Bone marrow (tissue), 2 donors: ENCODE measurements around the gene ARL4A.
"Not testable (repeated sequence)": the region's sequence is repeated elsewhere in the genome, so short reads cannot be mapped to it uniquely, and the experiment has no call there.

ENCODE experiments used
- DNase-seq, 2 donors: peaks; one replicate each; lab custom pipeline; 2025; lab: John Stamatoyannopoulos, UW

The ARL4A gene

DNA sequence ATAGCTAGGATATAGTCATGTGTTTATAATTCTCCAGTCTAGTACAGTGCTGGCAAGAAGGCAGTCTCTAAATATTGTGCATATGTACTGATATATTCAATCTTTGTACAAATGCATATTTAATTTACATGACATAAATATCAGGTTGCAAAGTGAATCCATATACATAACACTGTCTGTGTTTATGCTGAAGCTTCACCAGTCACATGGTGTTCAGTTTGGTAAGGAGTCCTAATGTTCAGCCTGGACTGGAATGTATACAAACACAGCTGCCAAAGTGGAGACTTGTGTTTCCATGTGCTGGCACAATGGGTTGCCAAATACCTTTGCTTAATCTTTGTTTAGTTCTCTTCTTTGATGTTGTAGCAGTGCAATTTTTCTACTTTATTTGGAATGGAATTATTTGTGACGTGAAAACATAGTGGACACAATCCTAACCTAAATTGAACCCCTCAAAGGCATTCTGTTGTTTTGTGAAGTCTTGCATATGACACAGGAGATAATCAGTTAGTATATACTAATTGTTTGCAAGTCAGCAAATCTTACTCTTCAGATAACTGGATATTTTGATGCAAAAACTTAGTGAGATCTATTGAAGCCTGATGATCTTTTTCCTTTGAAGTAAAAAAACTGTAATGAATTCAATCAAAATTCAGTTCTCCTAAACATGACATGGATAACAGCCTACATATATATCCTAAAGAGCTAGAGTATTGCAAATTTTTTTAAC is 17.3 kb upstream of the ARL4A start:
- DNase-seq, result no peak

DNA sequence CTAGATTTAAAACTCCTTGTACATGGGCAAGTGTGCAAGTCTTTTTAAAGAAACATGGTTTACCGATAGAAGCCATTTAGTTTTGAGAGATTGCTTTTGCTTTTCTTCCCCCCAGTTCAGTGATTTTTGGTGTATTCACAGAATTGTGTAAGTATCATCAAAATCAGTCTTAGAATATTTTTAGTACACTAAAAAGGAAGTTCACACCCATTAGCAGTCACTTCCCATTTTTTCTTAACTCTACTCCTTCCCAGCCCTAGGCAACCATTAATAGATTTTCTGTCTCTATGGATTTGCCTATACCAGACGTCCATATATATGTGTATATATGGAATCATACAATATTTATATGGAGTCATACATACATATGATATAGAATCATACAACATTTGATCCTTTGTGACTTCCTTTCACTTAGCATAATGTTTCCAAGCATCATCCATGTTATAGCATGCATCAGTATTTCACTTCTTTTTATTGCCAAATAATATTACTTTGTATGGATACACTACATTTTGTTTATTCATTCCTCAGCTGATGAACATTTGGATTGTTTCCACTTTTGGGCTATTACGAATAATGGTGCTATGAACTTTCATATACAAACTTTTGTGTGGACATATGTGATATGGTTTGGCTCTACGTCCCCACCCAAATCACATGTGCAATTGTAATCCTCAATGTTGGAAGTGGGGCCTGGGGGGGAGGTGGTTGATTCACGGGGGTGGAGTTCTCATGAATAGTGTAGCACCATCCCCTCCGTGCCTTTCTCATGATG is 16.5 kb upstream of the ARL4A start:
- peak in 1 of 2 donors; percentile 18 for DNase-seq

DNA sequence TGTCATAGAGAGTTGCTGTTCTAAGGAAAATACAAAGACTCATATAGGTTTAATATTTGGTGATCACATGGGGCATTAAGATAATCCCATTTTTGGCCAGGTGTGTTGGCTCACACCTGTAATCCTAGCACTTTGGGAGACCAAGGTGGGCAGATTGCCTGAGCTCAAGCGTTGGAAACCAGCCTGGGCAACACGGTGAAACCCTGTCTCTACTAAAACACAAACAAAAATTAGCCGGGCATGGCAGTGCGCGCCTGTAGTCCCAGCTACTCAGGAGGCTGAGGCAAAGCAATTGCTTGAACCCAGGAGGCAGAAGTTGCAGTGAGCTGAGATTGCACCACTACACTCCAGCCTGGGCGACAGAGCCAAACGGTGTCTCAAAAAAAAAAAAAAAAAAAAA is 14.0 kb upstream of the ARL4A start:
- DNase-seq, result not testable (repeated sequence)

DNA sequence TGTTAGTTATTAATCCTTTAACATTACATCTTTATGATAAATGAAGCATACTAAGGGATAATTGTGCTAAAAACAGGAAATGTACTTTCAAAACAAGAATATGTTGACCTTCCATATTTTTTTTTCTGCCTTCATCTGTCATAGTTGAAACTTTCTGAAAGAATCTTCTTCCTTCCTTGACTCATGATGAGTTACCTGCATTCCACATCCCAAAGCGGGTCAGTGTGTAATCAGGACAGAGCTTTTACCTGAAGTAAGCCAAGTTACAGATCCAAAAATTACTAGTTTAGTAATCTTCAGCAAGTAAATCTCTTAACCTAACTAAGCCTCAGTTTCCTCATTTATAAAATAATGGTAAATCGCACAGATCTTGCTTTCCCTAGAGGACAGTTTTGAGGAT is 13.4 kb upstream of the ARL4A start:
- DNase-seq, result no peak

DNA sequence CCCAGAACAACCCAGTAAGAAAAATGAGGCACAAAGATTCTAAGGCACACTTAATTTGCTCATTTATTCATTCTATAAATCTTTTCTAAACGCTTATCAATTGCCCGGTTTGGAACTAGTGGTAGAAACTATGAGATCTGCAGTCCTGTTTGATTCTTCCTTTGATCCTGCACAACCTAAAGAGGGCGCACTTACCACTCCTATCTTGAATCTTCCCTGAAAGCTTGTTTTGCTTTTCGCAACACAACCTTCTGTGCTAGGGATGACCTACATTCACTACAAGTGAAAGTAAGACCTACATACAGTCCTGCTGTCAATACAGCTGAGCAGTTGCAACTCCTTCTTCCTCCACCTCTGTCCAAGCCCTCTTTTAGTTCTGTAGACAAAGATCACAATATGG is 12.6 kb upstream of the ARL4A start:
- peak in 1 of 2 donors; percentile 77 for DNase-seq

DNA sequence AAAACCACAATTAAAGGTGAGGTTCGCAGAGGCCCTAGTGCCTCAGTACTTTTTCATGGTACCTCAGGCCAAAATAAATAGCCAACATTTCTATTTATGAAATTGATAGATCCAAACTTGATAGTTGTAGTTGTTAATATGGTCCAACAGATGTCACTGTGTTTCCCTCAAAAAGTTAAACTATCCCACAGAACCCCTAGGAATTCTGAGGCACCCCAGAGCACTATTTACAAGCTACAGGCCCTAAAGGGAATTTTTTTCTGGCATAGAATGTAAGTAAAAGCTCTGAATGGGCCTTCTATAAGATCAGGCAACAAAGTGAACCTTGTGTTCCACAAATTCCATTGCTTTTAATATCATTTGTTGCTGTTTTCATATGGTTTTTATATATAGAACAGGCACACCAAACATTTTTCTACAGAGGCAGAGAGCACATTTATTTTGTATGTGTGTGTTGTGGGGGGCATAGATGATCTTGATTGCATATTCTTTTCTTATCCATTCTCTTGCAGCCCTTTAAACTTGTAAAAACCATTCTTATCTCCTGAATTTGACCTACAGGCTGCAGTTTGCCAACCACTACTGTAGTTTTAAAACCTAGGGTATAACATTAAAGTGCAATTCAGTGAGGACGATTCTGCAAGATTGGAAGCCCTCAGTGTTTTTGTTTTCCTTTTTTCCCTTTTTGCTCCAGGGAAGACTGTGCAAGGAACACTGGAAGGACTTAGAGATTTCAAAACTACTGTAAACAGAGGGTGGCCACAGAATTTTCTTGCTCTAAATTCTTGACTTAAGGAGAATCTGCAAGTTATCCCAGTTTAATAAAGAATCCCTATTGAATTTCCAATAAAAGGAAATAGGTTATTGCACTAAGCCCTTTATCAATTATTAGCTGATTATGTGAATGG is 3.5 kb upstream of the ARL4A start:
- peak in 1 of 2 donors; percentile 6 for DNase-seq

DNA sequence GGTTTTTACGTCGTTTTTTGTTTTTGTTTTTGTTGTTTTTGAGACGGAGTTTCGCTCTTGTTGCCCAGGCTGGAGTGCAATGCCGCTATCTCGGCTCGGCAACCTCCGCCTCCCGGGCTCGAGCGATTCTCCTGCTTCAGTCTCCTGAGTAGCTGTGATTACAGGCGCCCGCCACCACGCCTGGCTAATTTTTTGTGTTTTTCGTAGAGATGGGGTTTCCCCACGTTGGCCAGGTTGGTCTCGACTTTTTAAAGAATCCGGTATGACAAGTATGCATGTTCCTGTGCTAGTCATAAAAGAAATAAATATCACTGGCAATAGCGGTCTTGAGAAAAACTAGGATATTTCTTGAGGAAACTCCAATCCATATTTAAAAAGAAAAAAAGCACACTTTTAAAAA is 2.7 kb upstream of the ARL4A start:
- DNase-seq, result no peak

DNA sequence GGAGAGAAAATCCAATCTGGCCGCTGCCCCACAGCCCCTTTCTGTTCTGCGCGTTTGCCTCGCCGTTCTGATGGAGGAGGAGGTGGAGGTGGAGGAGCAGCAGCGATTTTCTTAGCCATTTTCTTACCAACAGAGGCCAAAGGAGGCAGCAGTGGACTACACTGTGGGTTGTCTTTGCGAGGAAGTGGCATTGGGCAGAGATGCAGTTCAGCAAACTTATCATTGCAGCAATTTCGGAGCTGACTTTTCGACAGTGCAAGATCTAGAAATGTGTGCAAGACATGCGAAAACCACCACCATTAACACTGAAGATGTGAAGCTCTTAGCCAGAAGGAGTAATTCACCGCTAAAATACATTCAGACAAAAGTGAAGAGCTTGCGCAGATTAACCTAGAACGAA is 1.9 kb upstream of the ARL4A start:
- DNase-seq, result peak in 1 of 2 donors; percentile 9

DNA sequence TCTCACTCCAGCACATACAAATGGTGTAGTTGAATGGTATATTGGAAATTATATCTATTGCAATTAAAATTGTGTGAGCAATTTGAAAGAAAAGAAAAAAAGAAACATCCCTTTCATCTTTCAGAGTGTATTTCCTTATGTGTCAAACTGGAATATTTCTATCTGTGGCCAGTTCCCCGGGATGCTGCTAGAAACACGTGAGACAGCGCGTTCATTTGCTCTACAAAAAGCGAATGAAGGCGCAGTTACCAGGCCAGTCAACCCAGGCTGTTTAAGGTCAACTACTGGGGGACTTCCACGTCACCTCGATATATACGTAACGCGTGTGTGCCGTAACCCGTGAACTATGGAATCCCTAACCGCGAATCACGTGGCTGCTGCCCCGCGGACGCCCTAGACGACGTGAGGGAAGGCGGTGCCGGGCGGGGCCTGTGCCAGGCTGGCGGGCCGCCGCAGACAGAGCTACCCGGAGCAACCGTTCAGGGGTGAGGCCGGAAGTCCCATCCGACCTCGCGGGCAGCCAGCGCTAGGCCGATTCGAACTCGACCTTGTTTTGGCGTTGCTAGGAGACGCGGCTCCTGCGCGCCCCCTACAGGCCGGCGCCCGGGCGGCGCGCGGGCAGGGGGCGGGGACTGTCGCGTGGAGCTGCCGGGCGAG is 1.1 kb upstream of the ARL4A start:
- DNase-seq, result peak; percentile 82 to 84

DNA sequence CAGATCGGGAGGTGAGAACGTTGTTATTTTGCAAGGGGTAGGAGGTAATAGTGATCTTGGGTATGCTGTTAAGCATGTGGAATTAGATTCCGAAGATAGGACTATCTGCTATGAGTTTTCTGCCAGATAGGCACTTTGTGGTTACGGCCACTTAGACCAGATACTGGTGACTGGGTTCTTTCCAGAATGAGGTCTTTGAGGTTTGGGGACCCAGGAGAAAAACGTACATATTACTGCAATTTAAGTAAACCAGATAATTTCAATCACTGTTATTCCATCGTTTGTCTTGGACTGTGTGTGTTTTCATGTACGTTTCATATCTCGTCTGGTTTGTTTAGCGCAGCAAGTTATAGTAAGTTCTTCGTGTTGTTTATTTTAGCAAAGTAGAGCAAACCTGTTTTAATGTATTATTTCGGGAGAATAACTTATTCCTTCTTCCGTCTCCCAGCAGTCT is 312 bp downstream of the ARL4A start:
- no peak for DNase-seq

DNA sequence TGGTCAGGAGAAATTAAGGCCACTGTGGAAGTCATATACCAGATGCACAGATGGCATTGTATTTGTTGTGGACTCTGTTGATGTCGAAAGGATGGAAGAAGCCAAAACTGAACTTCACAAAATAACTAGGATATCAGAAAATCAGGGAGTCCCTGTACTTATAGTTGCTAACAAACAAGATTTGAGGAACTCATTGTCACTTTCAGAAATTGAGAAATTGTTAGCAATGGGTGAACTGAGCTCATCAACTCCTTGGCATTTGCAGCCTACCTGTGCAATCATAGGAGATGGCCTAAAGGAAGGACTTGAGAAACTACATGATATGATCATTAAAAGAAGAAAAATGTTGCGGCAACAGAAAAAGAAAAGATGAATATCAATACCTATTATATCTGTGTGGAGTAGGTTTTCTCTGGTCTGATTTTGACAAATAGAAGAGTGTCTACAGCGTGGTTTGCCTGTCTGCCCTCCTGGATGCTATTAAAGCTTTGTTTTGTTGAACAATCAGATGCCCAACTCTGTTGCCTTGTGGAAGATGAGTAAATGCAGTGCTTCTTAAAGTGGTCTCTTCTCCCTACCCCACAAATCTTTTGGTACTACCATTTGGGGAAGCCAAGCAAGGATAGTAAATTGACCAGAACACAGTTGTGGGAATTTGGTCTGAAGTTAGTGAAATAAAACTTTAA is 1.2 kb downstream of the ARL4A start:
- DNase-seq, result not testable (repeated sequence)

DNA sequence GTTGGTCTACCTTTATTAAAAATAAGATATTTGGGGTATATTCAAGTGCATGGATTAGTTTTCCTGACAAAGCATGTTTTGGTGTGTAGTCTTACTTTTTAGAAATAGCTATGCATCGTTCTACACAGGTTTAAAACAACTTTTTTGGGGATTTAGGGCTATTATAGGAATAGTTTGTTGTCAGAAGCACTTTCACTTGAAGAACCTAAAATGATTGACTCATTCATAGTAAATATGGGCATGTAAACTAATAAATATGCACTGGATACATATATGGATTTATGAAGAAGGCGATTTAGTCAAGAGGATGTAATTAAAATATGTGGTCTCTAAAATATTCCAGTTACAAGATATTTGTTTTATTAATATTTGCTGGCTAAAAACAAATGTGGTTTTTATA is 2.0 kb downstream of the ARL4A start:
- no peak for DNase-seq

DNA sequence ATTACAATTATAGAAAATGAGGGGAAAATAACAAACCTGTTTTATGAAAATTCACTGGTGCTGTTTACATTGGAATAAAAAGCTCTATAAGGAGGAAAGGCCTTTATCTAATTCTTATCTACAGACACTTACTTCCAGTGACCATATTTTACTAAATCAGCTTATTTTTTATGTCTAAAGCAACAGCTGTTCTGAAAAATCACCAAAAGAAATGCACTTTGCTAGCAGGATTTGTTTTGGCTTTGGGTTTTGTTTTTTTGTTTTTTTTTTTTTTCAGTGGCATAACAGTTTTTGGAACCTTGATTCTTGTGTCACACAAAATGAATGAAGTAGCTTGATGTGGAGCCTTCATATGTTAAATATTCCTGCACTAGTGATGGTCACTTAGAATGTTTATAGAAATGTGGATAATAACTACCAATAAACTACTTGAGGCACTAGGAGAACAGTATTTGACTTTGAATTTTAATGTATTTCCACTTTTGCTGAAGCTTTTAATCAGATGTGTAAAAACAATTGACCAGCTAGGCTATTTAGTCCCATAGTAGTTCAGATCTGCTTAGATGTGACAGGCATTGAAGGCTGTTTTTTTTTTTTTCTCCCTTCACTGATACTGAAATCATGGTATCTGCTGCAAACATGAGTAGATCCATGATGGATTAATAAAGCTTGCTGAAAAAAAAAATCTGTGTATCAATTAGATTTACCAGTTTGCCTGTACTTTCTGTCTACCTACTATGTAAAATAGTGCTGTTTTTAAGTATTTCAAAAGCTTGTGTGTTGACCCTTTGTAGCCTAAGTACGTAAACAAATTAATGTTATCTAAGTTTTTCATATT is 2.8 kb downstream of the ARL4A start:
- no peak for DNase-seq

DNA sequence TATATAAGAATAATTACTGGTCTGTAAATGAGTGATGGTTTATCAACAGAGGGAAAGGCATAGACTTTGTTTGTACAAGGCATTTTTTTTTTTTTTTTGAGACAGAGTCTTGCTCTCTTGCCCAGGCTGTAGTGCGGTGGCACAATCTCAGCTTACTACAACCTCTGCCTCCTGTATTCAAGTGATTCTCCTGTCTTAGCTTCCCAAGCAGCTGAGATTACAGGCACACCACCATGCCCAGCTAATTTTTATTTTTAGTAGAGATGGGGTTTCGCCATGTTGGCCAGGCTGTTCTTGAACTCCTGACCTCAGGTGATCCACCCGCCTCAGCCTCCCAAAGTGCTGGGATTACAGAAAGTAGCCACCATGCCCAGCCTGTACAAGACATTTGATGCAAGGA is 4.0 kb downstream of the ARL4A start:
- DNase-seq, result not testable (repeated sequence)

DNA sequence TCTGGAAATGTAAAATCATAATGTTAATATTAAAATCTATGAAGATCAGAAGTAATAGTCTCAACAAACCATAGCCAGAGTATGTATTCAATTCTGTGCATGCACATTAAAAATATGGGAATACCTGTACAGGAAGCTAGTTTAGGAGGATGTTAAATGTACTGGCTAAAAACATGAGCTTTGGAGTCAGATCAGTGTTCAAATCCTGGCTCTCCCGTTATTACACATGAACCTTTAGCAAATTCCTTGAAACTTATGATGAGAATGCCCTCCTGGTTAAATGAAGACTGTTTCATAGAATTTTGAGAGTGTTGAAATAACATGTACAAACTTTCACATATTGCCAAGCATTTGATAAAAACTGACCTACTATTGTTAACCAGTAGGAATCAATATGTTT is 4.6 kb downstream of the ARL4A start:
- no peak for DNase-seq

DNA sequence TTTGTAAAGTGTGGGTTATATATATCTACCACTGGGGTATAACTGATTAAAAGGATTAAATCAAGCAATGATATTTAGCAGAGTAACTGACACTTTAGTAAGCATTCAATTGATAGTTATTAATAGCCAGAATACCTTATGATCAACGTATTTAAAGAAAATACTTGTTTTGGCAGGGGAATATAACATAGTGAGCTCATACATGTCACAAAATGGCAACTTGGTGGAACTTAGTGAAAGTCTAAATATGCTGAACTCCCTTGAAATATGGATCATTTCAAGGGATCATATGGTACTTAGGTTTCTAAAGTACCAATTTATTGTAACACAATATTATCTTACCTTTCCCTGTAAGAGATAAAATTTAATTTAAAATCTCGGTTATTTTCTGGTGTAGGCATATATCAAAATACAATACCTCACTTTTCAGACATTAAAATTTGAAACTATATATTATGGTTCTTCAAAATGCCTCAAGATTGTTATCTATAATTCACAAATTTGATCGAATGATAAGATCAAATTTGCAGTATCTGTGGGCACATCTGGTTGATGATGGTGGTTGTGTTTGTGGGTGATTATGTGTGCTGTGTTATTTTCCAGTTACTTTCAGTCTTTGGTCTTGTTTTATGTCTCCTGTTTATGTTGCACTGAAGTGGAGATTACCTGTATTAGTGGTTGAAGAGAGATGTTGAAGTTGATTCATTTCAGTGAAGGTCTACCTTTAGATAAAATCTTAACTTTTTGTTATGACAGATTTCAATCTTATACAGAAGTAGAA is 5.2 kb downstream of the ARL4A start:
- DNase-seq, result no peak

DNA sequence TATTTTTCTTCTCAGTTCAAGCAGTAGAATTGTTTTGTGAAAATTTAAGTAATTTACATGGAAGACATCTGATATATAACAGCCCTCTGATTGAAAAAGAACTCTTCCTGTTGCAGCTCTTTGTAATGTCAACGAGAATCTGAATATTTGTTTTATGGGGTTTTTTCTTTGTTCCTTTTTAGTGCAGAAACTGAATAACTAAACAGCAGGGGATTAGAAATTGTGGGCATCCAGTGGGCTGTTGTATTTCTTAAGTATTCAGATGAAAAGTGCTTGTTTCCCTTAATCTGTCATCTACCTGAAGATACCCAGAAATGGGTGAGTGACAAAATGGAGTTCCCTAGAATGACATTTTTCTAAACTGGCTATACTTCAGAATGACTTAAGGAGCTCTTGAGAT is 7.4 kb downstream of the ARL4A start:
- no peak for DNase-seq

DNA sequence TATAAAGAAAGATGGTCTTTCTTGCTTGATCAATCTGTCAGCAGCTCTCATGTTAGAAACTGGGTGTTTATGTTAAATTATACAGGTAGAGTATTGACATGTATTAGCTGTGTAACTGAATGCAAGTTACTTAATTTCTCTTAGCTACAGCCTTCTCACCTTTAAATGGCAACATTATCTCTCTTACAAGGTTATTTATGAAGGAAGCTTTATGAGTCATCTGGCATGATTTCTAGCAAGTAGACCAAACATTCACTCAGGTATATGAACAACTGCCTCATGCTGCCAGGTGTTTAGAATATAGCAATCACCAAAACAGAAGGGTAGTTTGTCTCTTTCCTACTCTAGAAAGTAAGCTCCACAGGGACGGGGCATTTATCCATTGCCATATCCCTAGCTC is 8.5 kb downstream of the ARL4A start:
- no peak for DNase-seq

DNA sequence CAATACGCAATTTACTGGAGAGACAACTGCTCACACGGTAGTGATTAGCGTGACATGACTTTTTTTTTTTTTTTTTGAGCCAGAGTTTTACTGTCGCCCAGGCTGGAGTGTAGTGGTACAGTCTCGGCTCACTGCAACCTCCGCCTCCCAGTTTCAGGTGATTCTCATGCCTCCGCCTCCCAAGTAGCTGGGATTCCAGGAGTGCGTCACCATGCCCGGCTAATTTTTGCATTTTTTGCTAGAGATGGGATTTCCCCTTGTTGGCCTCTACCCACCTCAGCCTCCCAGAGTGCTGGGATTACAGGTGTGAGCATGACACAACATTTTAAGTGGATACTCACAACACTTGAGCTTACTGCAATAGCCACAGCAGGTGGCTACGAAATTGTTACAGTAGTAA is 11.9 kb downstream of the ARL4A start:
- DNase-seq, result no peak

DNA sequence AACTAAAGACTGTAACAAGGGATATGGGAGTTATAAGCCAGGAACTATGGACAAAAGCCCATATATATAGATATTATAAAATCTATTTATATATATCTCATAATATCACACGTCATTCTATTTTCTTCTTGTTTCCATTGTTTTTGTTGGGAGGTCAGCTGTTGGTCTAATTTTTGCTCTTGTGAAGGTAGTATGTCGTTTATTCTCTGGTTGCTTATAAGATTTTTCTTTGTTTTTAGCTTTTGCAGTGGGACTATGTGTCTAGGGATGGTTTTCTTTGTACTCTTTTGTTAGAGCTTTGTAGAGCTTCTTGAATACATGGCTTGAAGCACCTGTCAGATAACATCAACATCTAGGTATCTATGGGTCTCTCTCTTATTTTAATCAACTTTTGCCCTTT is 14.0 kb downstream of the ARL4A start:
- DNase-seq, result no peak
